Progenitor cell of endocrine pancreas (in vitro differentiated cells): Measurements from ENCODE around the gene PLCL1. TPM values are rescaled to one million over a fixed set of nuclear protein-coding genes. Genes with fewer than 3 reads are reported as not detected.

Source experiments
- DNase-seq: peaks from one replicate; pipeline ENCODE4 v3.0.0; 2021; ENCODE audit warnings: low spot score; ENCODE audit not compliant: unreplicated experiment
- H3K27ac Mint-ChIP-seq: 2 replicates; pipeline ENCODE4 v1.8.0; 2021; ENCODE audit warnings: mild to moderate bottlenecking, moderate library complexity, mixed read lengths
- H3K27me3 Mint-ChIP-seq: 2 replicates; pipeline ENCODE4 v1.8.0; 2021; ENCODE audit warnings: mixed read lengths
- H3K36me3 Mint-ChIP-seq: 2 replicates; pipeline ENCODE4 v1.8.0; 2022; ENCODE audit warnings: mixed read lengths; ENCODE audit not compliant: insufficient read depth
- H3K4me1 Mint-ChIP-seq: 2 replicates; pipeline ENCODE4 v1.8.0; 2021; ENCODE audit warnings: low read depth, mixed read lengths
- H3K4me3 Mint-ChIP-seq: 2 replicates; pipeline ENCODE4 v1.8.0; 2021; ENCODE audit warnings: low read depth, mild to moderate bottlenecking, moderate library complexity, mixed read lengths
- H3K9me3 Mint-ChIP-seq: 2 replicates; pipeline ENCODE4 v1.8.0; 2021; ENCODE audit warnings: low read depth, mixed read lengths
- CTCF ChIP-seq: fragments of 200-600 bp; sonication (generic); IDR thresholded peaks from one replicate; pipeline ENCODE4 v1.5.0; 2021; ENCODE audit warnings: antibody characterized with exemption, mild to moderate bottlenecking; ENCODE audit not compliant: unreplicated experiment
- total RNA-seq: library from RNA; stranded (reverse); gene quantifications from 2 replicates; pipeline ENCODE4 v1.2.1, GENCODE V29; 2021

Gene PLCL1
- total RNA-seq, 1 donor from 2014 or later: 48.3 TPM

GRCh38 chr2:197992482-197993133 lies 188.2 kb downstream of the PLCL1 start:
- DNase-seq: no peak
- Mint-ChIP-seq H3K27ac (no peak overlapping the region), H3K27me3 (no peaks in the 10 kb centered on the region), H3K36me3 (peaks cover 19% of the 10 kb centered on the region), H3K4me1 (peaks cover 9% of the 10 kb centered on the region), H3K9me3 (peaks cover 14% of the 10 kb centered on the region), H3K4me3 (no peak overlapping the region)
- TF ChIP-seq CTCF: no peak

GRCh38 chr2:197993363-197993762 lies 189.0 kb downstream of the PLCL1 start:
- no peak for DNase-seq
- peaks cover 9% of the 10 kb centered on the region for H3K4me1 Mint-ChIP-seq
- H3K36me3 Mint-ChIP-seq: peaks cover 19% of the 10 kb centered on the region
- no peak overlapping the region for H3K4me3 Mint-ChIP-seq
- H3K27ac Mint-ChIP-seq: no peak overlapping the region
- TF ChIP-seq CTCF: no peak
- no peaks in the 10 kb centered on the region for H3K27me3 Mint-ChIP-seq
- H3K9me3 Mint-ChIP-seq: peaks cover 14% of the 10 kb centered on the region

GRCh38 chr2:197993830-197994229 lies 189.4 kb downstream of the PLCL1 start:
- H3K27me3 Mint-ChIP-seq: no peaks in the 10 kb centered on the region
- peaks cover 14% of the 10 kb centered on the region for H3K9me3 Mint-ChIP-seq
- no peak for DNase-seq
- no peak overlapping the region for H3K27ac Mint-ChIP-seq
- H3K4me3 Mint-ChIP-seq: no peak overlapping the region
- no peak for TF ChIP-seq CTCF
- H3K36me3 Mint-ChIP-seq: peaks cover 21% of the 10 kb centered on the region
- H3K4me1 Mint-ChIP-seq: peaks cover 9% of the 10 kb centered on the region

- no peaks in the 10 kb centered on the region for H3K27me3 Mint-ChIP-seq
- no peak for TF ChIP-seq CTCF
- peaks cover 17% of the 10 kb centered on the region for H3K36me3 Mint-ChIP-seq
- no peak overlapping the region for H3K27ac Mint-ChIP-seq
- no peak overlapping the region for H3K4me3 Mint-ChIP-seq
- DNase-seq: no peak
- H3K4me1 Mint-ChIP-seq: peaks cover 9% of the 10 kb centered on the region
- H3K9me3 Mint-ChIP-seq: peaks cover 9% of the 10 kb centered on the region
These were observed 190.4 kb downstream of the PLCL1 start for GRCh38 chr2:197994751-197995150.

- peaks cover 3% of the 10 kb centered on the region for H3K9me3 Mint-ChIP-seq
- H3K4me1 Mint-ChIP-seq: peaks cover 13% of the 10 kb centered on the region
- no peaks in the 10 kb centered on the region for H3K27me3 Mint-ChIP-seq
- H3K27ac Mint-ChIP-seq: no peak overlapping the region
- DNase-seq: no peak
- H3K4me3 Mint-ChIP-seq: no peak overlapping the region
- peaks cover 12% of the 10 kb centered on the region for H3K36me3 Mint-ChIP-seq
- no peak for TF ChIP-seq CTCF
These were observed 192.2 kb downstream of the PLCL1 start for GRCh38 chr2:197996583-197996982.
